HG03439 (cell line): Measurements from ENCODE around the gene ZNF516.

Experiments used
- ATAC-seq: cut with Tn5 transposase; IDR thresholded peaks from one replicate; pipeline ENCODE4 v1.9.1; 2021; ENCODE audit warnings: mild to moderate bottlenecking, moderate library complexity; ENCODE audit not compliant: unreplicated experiment

The ZNF516 gene

DNA sequence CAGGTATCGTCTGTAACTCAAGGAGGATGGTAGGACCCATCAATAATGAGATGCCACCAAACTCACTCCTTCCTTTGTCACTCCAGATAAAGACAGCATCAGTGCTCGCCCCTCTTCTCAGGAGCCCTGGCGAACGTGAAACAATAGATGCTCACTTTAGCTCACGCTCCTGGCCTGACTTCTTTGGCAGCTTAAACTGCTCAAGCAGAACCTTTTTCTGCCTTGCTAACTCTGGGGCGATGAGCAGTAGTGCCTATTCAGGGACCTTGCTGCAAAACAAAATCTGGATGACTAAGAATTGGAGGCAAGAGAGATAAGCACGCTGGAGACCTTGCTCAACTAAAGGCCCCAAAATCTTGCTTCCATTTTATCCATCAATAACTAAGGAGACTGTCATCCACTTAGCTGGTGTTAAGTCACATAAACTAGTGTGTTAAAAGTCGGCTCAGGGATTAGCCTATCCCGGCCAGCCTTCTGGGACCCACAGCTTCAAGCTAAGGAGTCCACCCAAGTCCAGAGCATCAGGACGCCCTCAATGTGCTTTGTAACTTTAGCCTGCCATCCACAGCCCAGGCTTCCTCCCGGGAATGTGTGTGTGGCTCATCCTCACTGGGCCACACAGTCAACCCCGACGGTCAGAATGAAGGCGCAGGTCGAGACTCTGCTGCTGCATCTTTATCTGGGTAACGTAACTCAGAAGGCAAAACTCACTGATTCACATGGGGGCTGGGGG, 38.9 kb downstream of the ZNF516 start:
- no peak for ATAC-seq

DNA sequence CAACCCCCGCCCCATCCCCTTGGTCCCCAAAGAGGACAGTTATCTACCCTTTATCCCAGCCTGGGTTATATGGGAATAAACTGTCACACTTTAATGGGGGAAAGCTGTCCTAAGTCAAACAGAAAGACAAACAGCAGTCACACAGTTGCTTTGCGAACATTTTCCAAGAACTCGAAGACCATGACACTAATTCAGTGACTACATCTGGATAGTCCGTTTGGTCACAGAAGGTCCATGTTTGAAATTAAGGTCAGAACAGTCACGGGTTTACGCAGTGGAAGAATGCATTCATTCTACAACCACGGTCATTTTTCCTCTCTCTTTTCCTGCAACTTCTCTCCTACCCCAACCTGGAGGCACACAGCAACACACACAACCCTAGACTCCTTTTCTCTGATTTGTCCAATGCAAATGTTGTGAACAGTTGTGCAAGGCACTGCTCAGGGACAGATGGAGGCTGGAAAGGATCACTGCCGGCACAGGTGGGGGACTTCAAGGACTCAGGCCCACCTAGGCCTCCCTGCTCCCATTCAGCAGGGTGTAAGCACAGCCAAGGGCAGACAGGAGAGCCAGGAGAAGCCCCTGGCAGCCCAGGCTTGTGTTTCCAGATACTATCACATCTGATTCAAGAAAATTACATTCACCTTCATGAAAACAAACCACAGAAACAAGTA, 39.9 kb downstream of the ZNF516 start:
- ATAC-seq, result no peak

DNA sequence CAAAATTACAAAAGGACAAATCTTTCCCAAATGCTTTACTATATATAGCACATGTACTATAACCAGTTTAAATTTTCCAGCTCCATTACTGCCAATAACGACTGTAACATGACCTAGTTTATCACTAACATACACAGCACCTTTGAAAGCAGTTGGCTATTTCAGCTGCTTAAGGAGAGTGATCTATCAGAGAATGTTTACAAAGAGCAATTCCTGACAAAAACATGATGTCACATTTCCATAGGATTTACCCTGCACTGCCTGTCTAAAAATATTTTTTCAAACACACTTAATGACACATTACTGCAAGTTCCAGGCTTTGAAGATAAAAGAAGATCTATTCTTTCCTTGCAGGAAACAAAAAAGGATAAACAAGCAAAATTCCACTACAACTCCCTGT, 40.6 kb downstream of the ZNF516 start:
- no peak for ATAC-seq

DNA sequence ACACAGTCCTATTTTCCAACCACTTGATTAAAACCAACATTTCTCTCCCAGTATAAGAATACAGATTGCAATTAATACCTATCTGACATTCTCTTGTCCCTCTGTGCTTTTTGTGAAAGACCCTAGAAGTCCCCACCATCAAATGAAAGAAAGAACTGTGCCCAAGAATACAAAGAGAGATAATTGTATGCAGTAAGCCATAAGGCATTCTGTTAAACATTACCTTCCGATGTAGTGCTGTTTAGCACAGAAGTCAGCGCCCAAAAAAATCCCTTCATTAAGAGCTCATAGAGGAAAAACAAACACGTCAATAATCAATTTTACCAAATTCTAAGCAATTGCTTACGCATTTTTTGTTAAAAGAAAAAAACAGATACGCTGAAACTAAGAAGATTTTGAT, 41.1 kb downstream of the ZNF516 start:
- no peak for ATAC-seq

DNA sequence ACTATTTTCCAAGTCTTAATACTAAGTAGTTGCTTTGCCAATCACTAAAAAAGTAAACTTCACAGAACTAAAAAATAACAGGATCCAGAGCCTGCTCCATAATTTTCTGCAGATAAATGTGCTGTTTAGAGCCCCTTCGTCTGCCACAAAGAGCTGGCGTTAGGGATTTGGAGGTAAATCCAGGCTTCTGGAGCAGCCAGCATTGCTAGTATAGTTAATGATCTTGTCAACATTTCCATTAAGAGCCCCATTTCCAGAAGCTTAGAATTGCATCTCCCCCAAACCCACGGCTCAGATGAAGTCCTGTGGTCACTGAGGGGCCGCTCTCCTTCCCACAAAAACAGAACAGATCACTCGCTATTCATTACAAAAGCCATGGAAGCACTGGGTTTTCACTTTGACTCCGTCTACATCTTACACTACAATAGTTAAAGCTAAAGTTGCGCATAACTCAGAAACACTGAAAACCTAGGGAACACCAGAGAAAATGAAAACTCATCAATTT, 41.9 kb downstream of the ZNF516 start:
- no peak for ATAC-seq

DNA sequence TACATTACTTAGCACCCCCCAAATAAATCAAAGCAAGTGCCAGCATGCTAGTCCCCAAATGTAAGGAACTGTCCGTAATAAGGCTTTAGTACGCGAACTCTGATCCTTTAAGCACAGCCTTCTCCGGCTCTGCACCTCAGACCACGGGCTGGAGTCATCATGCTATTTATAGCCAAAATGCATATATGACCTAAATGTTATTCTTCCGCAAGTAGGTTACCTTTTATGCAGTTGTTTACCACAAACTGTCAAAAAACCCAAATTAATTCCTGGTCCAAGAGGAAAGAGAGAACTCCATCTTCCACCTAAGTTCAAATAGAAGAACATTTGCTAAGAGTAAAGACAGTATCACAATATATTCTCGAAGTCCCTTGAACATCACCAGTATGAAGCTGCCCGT, 42.7 kb downstream of the ZNF516 start:
- no peak for ATAC-seq

DNA sequence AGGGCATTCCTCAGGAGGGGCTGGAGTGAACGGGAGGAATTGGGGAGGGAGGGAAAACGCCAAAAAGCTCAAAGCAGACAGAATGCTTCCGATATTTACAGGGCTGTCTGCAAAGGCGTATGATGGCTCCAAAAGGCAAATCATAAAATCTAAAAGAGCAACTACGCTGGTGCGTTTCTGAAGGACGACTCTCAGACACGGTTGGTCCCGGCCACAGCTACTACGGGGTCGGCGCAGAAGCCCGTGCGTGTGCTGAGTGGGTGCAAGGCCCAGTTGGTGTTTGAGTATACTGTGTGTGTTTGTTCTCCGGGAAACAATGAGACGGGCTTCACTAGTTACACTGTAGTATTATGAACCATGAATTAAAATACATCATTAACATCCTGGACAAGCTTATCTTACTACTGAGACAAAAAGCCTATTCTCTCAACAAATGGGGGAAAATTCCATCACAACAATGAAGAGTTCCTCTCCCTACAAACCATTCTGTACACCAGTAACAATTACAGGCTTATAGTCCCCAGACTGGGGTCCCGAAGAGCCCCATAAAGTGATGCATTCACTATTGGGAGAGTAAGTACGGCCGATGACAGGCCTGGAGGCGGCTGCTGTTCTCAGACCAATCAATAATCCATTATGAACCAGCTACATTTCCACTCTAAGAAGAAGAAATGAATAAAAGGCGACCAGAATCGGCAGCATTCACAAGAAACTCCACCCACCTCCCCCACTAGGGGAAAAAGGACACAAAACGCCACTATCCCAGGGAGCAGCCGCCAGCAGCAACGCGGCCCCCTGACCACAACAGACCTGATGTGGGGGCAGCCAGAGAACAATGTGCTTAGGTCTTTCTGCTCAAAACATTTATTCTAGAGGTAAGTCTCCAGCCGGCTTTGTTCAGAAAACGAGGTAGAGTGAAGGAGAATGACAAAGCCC, 43.4 kb downstream of the ZNF516 start:
- ATAC-seq, result no peak

DNA sequence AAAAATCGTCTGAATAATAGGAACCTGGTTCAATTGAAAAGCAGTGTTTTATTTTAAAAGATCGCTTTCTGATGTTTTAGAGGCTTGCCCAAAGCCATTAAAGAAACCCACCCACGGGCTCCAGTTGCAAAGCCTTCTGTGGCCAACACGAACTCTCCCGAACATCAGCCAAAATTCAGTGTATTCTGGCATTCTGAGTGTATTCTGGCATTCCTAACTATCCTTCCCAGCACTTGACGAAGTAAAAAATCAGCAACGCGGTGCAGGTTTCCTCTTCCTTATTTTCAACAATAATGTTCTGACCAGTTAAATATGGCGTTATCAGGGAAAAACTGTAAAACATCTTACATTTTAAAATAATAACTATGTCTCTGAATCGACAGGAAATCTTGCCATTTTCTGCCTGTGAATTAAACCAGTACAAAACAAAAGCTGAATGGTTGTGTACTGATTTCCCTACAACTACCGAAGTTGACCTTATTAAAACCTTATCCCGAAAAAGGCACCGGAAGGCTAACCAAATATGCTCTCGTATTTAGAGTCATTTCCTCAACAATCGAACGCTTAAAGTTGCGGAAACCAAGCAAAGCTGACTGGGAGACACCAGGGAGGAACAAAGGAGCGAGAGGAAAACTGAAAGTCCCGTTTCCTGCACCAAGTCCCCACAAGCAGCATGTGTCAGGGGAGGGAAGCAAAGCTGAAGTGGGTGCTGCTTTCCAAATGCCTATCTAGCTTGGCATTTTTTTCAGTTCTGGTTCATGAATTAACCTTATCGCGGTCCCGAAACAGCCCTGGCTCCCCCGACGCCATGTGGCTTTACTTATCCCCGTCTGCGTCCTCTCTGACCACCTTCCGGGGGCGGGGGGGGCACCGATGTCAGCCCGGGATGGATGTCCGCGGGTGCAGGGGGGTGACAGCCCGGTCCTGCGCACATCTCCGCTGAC, 44.3 kb downstream of the ZNF516 start:
- no peak for ATAC-seq

DNA sequence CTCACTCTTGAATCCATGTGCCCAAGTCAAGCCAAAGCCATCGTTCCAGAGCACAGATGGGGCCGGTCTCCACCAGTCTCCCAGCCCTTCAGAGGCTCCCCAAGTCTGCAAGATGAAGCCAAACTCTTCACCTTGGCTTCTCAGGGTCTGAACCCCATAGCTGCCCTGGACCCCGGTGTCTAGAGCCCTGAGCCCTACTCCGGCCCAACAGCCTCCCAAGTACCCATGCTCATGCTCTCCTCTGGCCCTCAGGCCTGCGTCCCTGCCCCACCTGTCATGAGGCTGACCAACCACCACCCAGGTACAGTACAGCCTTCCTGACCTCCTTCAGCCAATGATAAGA, 46.0 kb downstream of the ZNF516 start:
- no peak for ATAC-seq

DNA sequence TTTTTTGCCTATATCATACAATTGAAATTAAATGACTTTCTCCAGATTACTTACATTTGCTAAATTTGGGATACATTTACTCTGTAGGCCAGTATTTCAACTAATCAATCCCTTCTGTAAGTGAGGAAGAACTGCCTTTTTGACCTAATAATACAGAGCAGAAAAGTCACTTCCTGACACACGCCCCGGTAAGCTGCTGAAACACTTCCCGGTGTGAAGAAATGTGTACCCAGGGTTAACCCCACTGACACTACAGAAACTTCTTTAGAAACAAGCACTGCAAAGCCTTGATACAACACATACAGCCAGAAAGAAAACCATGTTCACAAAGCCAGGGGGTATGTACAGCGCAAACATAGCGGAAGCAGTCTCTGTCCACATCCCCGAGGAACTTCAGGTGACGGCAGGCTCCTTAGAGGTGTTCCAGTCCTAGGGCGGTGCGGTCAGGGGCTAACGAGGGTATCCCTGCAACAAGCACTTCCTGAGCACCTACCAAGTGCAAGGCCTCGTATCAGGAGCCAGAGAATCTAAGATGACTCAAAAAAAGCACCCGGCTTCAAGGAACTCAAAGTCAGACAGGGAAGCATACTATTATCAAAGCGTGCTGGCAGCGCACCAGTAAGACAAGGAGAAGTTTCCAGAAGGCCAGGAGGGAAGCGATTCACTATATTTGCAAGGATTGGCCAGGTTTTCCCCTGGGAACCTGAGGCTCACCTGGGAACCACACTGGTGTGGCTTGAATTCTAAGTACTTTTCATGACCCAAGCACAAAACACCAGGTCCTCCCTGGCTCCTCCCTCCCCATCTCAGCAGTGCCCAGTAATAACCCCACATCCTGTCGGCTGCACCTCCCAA, 46.6 kb downstream of the ZNF516 start:
- ATAC-seq, result no peak

DNA sequence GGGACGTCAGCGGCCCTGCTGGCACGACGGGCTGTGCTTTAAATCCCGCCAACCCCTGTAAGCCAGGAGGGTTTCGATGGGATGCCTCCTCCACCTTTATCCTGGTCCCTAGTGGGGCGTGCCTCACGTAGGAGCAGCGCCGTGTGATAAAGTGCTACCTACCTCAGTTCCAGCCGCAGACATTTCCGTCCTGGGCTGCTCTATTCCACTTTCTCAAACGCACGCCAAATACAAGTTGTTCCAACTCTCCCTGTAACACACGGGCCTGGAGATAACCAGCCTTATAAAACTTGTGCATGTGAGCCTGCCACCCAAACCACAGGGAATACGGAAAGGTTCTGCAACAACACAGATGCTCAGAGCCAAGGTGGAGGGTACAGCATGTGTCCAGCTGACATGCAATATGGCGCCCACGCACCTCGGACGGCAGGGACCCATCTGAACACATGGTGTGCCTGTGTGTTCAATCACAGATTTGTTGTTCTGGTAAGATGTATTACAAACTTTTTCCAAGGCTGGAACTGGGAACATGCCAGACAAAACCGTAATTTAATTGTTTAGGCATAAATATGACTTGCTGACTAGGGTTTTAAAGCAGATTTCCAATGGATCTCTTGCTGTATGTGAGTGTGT, 47.7 kb downstream of the ZNF516 start:
- ATAC-seq, result no peak

DNA sequence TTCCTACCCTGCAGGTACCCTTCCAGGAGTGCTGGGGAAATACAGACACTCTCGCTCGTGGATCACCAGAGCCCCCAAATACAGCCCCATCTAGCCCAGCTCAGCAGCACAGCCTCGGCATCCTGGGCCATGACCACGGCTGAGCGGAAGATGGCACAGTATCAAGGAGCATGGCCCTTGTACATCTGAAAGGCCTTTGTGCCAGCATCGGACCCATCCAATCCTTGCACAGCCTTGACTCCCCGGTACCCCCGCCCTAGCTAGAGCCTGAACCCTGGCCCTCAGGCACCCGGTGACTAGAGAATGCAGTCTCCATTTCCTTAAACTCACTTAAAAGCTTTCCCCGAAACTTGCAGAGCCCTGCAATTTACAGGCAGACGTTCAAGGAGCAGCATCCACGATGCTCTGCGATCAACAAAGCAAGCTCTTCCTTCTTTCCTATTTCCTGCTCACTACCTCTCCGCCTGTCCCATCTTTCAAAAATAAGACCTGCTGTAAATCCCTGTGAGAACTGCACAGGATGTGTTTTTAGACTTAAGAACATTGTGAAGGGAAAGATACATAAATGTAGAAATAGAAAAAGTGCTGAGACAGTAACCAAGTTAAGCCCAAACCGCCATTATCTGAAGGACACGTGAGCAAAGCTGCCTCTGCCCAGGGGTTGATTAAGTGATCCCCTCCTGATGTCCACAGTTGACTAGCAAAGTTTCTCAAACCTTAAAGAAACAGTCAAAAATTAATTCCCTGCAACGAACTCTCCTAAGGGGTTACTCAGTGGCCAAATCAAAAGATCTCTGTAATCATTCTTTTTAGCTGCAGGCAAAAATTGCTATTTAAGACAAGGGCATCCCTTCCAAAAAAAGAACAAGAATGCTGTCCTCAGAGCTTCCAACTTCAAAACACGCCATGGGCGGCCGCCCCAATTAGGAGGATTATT, 48.5 kb downstream of the ZNF516 start:
- no peak for ATAC-seq

DNA sequence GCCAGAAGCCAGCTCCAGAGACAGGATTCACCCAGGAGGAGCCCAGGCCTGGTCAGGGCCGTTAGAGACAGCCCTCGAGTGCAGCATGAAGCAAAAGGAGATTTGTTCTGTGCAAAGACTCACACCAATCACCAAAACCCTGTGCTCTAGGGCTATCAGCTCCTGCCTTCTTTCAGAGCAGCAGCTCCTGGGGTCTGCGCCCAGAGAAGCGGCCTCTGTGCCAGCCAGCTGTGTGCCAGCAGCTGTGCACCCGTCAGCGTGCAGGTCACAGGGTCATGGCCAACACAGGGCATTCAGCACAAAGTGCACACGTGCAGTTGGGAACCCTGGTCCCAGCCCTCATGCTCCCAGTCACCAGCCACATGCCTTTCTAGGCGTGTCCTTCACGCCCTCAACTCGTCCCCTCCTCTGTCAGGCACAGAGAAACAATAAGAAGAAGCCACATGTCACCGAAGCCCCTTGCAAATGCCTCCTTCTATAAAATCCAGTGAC, 49.3 kb downstream of the ZNF516 start:
- no peak for ATAC-seq

DNA sequence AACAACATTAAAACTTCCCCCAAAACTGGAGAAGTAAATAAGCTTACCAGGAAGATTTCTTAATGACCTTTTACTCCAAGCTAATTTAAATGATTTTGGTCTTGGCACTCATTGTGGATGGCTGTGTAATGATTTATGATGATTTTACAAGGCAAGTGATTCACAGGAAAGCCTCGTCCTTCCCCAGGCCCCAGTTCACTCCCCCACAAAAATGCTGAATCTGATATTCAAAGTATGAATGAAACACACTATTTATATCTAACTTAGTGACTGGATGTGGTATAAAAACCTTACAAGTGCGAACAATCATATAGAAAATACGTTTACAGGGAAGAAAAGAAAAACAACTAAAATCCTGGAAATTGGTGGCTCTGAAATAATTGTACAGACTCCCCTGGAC, 49.8 kb downstream of the ZNF516 start:
- ATAC-seq, result no peak

DNA sequence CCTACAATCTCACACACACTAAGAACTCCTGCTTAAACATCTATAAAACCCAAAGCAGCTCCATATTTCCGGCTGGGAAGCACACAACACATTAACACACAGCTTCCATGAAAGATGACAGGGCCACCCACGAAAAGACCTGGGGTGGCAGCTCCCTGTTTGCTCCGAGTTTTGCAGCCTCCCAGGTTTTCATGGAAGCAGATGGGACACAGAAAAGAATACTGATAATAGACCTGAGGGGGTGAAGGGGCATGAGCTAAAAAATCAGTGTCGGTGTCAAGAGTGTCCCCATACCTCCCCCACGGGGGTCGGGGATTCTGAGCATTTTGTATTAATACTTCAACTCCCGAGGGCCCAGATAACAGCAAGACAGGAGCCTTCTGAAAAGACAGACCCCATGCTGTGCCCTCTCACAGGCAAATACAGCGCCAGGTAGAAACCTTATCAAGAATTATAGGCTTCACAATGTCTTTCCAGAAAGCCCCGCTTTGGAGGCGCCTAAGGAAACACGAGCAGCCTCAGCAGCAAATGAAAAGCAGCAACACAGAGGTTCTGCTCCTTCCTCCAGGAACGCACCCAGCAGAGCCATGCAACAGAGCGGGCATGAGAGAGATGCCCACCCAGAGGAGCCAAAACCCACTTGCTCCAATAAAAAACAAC, 50.5 kb downstream of the ZNF516 start:
- no peak for ATAC-seq

DNA sequence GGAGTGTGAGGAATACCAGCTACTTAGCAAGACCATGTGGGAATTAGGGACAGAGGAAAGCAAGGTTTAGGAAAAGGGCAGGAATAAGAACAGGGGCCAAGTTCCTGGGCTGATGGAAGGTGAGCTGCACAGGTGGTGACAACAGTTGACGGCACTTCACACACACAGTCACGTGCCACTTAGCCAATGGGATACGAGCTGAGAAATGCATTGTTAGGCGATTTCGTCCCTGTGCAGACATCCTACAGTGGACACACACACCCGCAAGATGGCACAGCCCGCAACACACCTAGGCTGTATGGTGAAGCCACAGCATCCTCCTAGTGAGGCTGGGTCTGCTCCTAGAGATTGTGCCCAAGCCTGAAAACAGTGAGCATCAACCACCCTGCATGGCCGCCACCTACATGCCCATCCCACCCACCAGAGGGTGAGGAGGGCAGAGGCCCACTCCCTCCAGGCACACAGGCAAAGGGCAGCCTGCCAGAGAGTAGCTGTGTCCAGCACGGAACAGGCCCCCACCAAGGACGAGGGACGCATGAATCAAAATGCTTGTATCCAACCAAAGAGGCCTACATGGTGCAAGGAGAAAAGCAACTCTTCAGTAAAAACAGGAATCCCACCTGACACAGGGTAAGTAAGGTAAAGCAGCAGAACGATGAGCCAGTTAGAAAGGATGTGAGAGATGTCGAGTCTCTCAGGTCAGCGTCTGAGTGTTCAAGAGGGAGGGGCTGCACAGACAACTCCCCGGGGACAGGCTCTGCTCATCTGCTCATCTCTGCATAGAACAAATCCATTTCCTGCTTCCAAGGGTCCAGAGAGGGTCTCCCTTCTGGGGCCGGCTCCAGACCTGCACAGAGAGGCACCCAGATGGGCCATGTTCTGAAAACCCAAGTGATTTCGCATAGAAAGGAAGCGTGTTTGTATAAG, 51.3 kb downstream of the ZNF516 start:
- ATAC-seq, result no peak
